ENCODE measurements around the gene RBCK1. TPM values are rescaled to one million over a fixed set of nuclear protein-coding genes. Genes with fewer than 3 reads are reported as not detected.

RBCK1 gene
- total and polyA plus RNA-seq, 10 of the 15 experiments (the other 5 are each of a cell fraction or from before 2014, with no cell fraction given) = 14.1 to 99.7 (median 76.0) TPM

GRCh38 chr20:433300-433975 lies 25.3 kb downstream of the RBCK1 start (continued):
- peak; percentile 86 for TF ChIP-seq RUNX3 (IDR thresholded peaks at IDR 0.05; ENCODE audit: low read length)
- no peak for TF ChIP-seq EZH2 (IDR thresholded peaks at IDR 0.05; ENCODE audit: borderline replicate concordance, control insufficient read depth, low read depth, low read length)
- TF ChIP-seq REST (IDR thresholded peaks at IDR 0.05; ENCODE audit: low read depth, low read length) = no peak
- peak; percentile 97; the same call in 1 of the 2 replicates for TF ChIP-seq ASH2L (IDR thresholded peaks at IDR 0.05; ENCODE audit: borderline replicate concordance, low read depth)
- TF ChIP-seq ZBTB11 (CRISPR knock-in tag; IDR thresholded peaks at IDR 0.05) = no peak
- no peak for TF ChIP-seq TCF3 (IDR thresholded peaks at IDR 0.05; ENCODE audit: borderline replicate concordance, insufficient read depth, low read depth, low read length)
- no peak for TF ChIP-seq NR2C2 (IDR thresholded peaks at IDR 0.05; ENCODE audit: borderline replicate concordance, control insufficient read depth, insufficient read length, low read depth)
- peak; percentile 23; the same call in 1 of the 2 replicates for TF ChIP-seq CHD2 (IDR thresholded peaks at IDR 0.05; ENCODE audit: borderline replicate concordance, low read depth, low read length)
- TF ChIP-seq EED (IDR thresholded peaks at IDR 0.05; ENCODE audit: low read depth) = peak; percentile 99
- 0 out of 2 replicates have a peak, but pooled peaks have one; percentile 16 for TF ChIP-seq ELK1 (IDR thresholded peaks at IDR 0.05; ENCODE audit: low read depth, low read length)
- TF ChIP-seq NR2F1 (conservative IDR thresholded peaks at IDR 0.05) = peak; percentile 92
- peak; percentile 63; the same call in 1 of the 2 replicates for TF ChIP-seq NBN (IDR thresholded peaks at IDR 0.05)
- peak; percentile 91 for TF ChIP-seq RELB (IDR thresholded peaks at IDR 0.05; ENCODE audit: low read depth)
- peak; percentile 71 for TF ChIP-seq CREB1 (IDR thresholded peaks at IDR 0.05; ENCODE audit: low read depth)
- peak; percentile 96 for TF ChIP-seq IKZF1 (conservative IDR thresholded peaks at IDR 0.05)
- TF ChIP-seq SP1 (IDR thresholded peaks at IDR 0.05; ENCODE audit: low read depth, low read length) = no peak
- TF ChIP-seq MTA2 (IDR thresholded peaks at IDR 0.05; ENCODE audit: low read depth) = peak; percentile 63
- TF ChIP-seq MTA3 (IDR thresholded peaks at IDR 0.05; ENCODE audit: borderline replicate concordance, low read length) = peak; percentile 95; the same call in 1 of the 2 replicates
- TF ChIP-seq SRF (IDR thresholded peaks at IDR 0.05; ENCODE audit: low read depth in 2 of 2, low read length in 2 of 2) = no peak
- TF ChIP-seq KDM1A (IDR thresholded peaks at IDR 0.05; ENCODE audit: borderline replicate concordance) = no peak
- TF ChIP-seq JUND (IDR thresholded peaks at IDR 0.05; ENCODE audit: low read depth, low read length) = peak; percentile 56; the same call in 1 of the 2 replicates

All from GM12878 (cell line).